ENCODE data around the gene CFDP1. TPM values are rescaled to one million over a fixed set of nuclear protein-coding genes. Genes with fewer than 3 reads are reported as not detected.
"Not testable (repeated sequence)": the region's sequence is repeated elsewhere in the genome, so short reads cannot be mapped to it uniquely, and the experiment has no call there.

CFDP1 gene
- total RNA-seq, 2 experiments from 2014 or later = 35.1 to 36.2 TPM

DNA sequence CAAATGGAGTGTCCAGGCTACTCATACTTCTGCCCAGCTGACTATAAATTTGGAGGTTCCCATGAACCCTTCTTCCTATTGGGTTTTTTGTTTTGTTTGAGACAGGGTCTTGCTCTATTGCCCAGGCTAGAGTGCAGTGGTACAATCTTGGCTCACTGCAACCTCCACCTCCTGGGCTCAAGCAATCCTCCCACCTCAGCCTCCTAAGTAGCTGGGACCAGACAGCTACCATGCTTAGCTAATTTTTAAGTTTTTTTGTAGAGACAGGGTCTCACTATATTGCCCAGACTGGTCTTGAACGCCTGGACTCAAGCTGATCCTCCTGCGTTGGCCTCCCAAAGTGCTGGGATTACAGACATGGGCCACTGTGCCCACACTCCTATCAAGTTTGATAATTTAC, 152.3 kb downstream of the CFDP1 start:
- H3K36me3 Mint-ChIP-seq (ENCODE audit: low read depth); H3K4me3 Mint-ChIP-seq; H3K27ac Mint-ChIP-seq; POLR2A ChIA-PET; DNase-seq; H3K9me3 Mint-ChIP-seq; H3K4me1 Mint-ChIP-seq: not testable (repeated sequence)
- peaks cover 40% of the 10 kb centered on the region for H3K27me3 Mint-ChIP-seq
- CTCF ChIA-PET = interaction anchor here (1.6 kb wide), 1 partner anchor 47 kb away, joined by 5 read pairs; no protein-coding TSS in a partner anchor

DNA sequence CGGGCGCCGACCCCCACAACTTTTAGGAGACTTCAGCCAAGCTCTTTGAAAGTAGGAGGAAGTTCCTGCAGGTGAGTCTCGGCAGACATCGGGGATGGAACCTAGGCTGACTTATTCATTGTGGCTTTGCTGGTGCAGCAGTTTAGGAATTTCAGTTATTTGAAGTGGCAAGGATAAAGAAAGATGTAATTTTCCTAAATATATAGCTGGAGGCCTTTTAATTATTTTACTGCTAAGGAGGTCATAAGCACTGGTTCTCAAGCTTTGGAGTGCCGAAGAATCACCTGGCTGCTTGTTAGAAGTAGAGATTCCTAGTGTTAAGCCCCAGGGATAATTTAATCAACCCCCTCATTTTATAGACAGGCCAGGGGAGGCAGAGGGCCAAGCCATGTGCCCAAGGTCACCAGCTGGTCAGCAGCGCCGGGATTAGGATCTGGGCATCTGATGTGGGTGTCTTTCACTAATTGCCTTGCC, 152.9 kb downstream of the CFDP1 start:
- CTCF ChIA-PET = interaction anchor here (1.6 kb wide), 1 partner anchor 47 kb away, joined by 5 read pairs; no protein-coding TSS in a partner anchor
- peaks cover 36% of the 10 kb centered on the region for H3K27me3 Mint-ChIP-seq
- H3K4me3 Mint-ChIP-seq = no peak overlapping the region
- POLR2A ChIA-PET = no interaction called here
- peaks cover 4% of the 10 kb centered on the region for H3K36me3 Mint-ChIP-seq (ENCODE audit: low read depth)
- H3K27ac Mint-ChIP-seq = no peak overlapping the region
- no peaks in the 10 kb centered on the region for H3K4me1 Mint-ChIP-seq
- no peaks in the 10 kb centered on the region for H3K9me3 Mint-ChIP-seq
- no peak for DNase-seq

DNA sequence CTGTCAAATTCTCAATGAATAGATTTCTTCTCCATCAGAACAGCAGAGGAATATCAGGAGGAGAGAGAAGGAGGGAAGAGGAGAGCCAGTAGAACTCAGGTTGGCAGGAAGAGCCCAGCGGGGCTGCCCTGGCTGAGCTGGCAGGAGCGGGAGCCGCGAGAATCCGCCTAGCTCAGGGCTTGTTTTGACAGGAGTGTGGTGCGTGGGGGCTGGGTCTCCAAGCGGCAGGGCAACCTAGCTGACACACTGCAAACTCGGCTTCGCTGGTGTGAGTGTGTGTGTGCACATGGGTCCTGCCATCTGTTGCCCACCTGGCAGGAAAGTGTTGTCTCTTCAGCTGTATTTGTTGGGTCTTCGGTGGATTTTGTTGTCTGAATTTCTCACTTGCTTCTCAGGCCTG, 154.0 kb downstream of the CFDP1 start:
- Mint-ChIP-seq H3K4me3 (no peak overlapping the region), H3K4me1 (no peaks in the 10 kb centered on the region), H3K27ac (no peak overlapping the region), H3K9me3 (no peaks in the 10 kb centered on the region), H3K36me3 (ENCODE audit: low read depth) (no peaks in the 10 kb centered on the region), H3K27me3 (peaks cover 32% of the 10 kb centered on the region)
- CTCF ChIA-PET = interaction anchor here (1.6 kb wide), 1 partner anchor 46 kb away, joined by 5 read pairs; no protein-coding TSS in a partner anchor
- POLR2A ChIA-PET = interaction anchor here (0.6 to 0.7 kb wide), 2 partner anchors 139 to 343 kb away, joined by 3 to 5 read pairs; no protein-coding TSS in a partner anchor
- DNase-seq = no peak

DNA sequence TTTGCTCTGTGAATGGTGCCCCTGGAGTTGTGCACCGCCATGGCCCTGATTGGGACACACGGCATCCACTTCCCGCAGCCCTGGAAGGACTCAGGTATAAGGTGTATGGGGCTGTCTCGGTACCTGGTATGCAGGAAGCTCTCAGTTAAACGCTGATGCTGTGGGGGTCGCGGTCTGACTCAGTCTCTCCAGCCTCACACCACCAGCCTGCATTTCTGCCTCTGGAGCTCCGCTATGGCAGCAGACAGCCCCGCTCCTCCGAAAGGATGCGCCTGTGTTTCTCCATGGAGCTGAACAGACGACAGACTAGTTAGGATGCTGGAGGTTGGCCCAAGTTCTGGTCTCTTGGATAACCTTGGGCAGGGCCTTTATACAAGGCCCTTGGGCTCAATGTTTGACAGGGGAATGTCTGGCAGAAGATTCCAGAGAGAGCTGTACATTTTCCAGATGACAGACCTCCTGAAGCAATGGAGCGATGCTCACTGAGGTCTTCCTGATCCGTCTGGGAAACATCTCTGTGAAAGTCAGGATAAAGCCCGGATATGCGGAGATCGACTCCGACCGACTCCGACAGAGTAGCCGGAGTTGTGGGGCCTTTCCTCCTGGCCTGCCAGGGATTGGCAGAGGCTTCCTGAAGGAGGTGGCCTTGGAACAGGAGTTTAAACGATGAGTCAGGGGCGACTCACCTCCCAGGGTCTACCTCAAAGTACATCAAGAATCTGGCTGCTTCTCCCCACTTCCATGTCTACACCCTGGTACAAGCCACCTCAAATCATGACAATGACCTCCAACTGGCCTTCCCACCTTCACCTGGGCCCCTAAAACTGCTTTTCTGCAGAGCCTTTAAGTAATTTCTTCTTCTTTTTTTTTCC, 160.0 kb downstream of the CFDP1 start:
- CTCF ChIA-PET = no interaction called here
- POLR2A ChIA-PET = interaction anchor here (0.7 kb wide), 1 partner anchor 61 kb away, joined by 3 read pairs; no protein-coding TSS in a partner anchor
- peaks cover 8% of the 10 kb centered on the region for H3K27me3 Mint-ChIP-seq

DNA sequence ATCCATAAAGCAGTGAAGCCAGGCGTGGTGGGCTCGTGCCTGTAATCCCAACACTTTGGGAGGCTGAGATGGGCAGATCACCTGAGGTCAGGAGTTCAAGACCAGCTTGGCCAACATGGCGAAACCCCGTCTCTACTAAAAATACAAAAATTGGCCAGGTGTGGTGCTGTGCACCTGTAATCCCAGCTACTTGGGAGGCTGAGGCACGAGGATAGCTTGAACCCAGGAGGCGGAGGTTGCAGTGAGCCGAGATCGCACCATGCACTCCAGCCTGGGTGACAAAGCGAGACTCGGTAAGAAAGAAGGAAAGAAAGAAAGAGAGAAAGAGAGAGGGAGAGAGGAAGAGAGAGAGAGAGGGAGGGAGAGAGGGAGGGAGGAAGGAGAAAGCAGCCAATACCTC, 160.7 kb downstream of the CFDP1 start:
- H3K27ac Mint-ChIP-seq; H3K4me3 Mint-ChIP-seq; DNase-seq; H3K4me1 Mint-ChIP-seq; H3K27me3 Mint-ChIP-seq; H3K9me3 Mint-ChIP-seq; H3K36me3 Mint-ChIP-seq (ENCODE audit: low read depth); CTCF ChIA-PET: not testable (repeated sequence)
- POLR2A ChIA-PET = interaction anchor here (0.7 kb wide), 1 partner anchor 62 kb away, joined by 3 read pairs; no protein-coding TSS in a partner anchor

More for the DNA sequence above, 160.0 kb downstream of the CFDP1 start:
- Mint-ChIP-seq H3K36me3 (ENCODE audit: low read depth) (no peaks in the 10 kb centered on the region), H3K4me3 (no peak overlapping the region), H3K4me1 (no peaks in the 10 kb centered on the region), H3K27ac (no peak overlapping the region), H3K9me3 (no peaks in the 10 kb centered on the region)
- no peak for DNase-seq

DNA sequence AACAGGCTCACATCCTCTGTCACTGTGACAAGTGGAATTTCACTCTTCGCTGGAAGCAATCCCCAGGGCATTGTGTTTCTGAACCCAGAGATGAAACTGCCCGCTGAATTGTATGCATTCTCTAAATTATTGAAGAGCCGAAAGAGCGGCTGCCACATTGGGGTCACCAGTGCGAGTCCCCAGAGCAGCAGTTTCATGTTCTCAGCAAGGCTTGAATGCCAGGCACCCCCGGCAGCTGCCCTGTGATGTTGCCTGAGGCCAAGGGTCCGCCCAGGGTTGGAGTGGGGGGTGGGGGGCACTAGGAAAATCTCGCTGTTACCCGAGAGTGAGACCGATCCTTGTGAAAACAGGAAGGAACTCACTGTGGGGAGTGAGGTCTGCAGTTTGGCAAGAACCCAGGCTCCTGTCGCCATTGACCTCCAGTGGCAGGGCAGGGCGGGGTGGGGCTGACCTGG, 161.2 kb downstream of the CFDP1 start:
- no peaks in the 10 kb centered on the region for H3K9me3 Mint-ChIP-seq
- no peak overlapping the region for H3K27ac Mint-ChIP-seq
- no peak overlapping the region for H3K4me3 Mint-ChIP-seq
- H3K27me3 Mint-ChIP-seq = peaks cover 1% of the 10 kb centered on the region
- CTCF ChIA-PET = no interaction called here
- DNase-seq = no peak
- POLR2A ChIA-PET = no interaction called here
- H3K36me3 Mint-ChIP-seq (ENCODE audit: low read depth) = no peaks in the 10 kb centered on the region
- no peaks in the 10 kb centered on the region for H3K4me1 Mint-ChIP-seq

DNA sequence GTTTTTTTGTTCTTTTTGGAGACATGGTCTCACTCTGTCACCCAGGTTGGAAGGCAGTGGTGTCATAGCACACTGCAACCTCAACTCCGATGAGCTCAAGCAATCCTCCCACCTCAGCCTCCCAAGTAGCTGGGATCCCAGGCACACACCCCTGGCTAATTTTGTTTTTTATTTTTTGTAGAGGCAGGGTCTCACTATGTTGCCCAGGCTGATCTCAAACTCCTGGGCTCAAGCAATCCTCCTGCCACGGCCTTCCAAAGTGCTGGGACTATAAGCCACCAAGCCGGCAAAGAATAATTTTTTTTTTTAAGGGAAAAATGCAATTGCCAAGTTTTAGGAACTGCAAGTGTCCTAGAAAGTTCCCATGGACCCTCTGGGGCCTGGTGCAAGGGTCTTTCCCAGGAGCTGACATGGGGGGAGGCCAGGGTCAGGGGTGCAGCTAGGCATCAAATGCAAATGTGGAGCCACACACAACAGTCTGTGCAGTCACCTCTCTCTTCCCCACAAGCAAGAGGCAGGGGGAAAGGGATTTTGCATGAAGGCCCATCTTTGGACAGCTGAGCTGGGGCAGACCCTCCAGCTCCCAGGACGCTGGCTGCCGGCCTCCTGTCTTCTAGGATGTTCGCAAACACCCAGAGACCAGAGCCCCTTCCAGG, 161.7 kb downstream of the CFDP1 start:
- no peaks in the 10 kb centered on the region for H3K4me1 Mint-ChIP-seq
- no peaks in the 10 kb centered on the region for H3K36me3 Mint-ChIP-seq (ENCODE audit: low read depth)
- no peak overlapping the region for H3K4me3 Mint-ChIP-seq
- no peaks in the 10 kb centered on the region for H3K9me3 Mint-ChIP-seq
- POLR2A ChIA-PET = no interaction called here
- CTCF ChIA-PET = no interaction called here
- H3K27me3 Mint-ChIP-seq = peaks cover 2% of the 10 kb centered on the region
- H3K27ac Mint-ChIP-seq = no peak overlapping the region
- no peak for DNase-seq

DNA sequence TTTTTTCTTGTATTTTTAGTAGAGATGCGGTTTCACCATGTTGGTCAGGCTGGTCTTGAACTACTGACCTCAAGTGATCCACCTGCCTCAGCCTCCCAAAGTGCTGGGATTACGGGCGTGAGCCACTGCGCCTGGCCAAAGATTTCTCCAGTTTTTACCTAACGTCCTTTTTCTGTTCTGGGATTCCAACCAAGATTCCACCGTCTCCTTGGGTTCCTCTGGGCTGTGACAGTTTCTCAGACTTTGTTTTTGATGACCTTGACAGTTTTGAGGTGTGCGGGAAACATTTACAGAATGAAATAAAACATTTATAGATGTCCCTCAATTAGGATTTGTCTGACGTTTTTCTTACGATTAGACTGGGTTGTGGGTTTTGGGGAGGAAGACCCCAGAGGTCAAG, 163.9 kb downstream of the CFDP1 start:
- POLR2A ChIA-PET = not testable (repeated sequence)

DNA sequence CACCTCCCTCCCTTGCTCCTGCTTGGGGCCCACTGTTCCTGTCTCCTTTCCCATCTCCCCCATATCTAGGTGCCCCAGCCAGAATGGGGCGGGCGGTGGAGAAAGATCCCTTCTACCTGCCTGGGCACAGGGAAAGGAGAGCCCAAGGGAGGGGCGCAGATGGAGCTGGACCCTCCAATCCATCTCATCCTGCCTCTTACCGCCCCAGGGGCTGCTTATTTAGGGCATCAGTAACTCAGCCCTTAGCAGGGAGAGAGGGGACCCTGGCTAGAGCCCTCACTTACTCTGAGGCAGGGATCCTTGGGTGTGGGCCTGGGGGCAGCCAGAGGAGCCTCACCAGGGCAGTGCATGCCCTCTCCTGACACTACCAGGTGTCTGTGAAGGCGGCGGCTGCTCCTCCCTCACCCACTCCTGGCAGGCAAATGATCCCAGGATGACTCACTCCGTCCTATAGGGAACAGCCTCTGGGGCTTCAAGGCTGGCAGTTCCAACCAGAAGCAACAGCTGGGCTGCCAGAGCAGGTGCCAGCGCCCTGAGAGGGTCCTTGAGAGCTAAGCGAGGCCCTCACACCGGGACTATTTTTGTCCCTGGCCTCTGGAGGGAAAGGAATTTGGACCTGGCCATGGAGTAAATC, 165.6 kb downstream of the CFDP1 start:
- Mint-ChIP-seq H3K4me1 (peaks cover 2% of the 10 kb centered on the region), H3K4me3 (no peak overlapping the region), H3K27me3 (peaks cover 27% of the 10 kb centered on the region), H3K27ac (no peak overlapping the region), H3K9me3 (no peaks in the 10 kb centered on the region), H3K36me3 (ENCODE audit: low read depth) (no peaks in the 10 kb centered on the region)
- POLR2A ChIA-PET = no interaction called here
- CTCF ChIA-PET = no interaction called here
- no peak for DNase-seq

More for the DNA sequence above, 163.9 kb downstream of the CFDP1 start:
- H3K4me1 Mint-ChIP-seq; H3K27ac Mint-ChIP-seq; H3K9me3 Mint-ChIP-seq; H3K4me3 Mint-ChIP-seq; H3K36me3 Mint-ChIP-seq (ENCODE audit: low read depth); CTCF ChIA-PET; DNase-seq: not testable (repeated sequence)
- peaks cover 12% of the 10 kb centered on the region for H3K27me3 Mint-ChIP-seq

DNA sequence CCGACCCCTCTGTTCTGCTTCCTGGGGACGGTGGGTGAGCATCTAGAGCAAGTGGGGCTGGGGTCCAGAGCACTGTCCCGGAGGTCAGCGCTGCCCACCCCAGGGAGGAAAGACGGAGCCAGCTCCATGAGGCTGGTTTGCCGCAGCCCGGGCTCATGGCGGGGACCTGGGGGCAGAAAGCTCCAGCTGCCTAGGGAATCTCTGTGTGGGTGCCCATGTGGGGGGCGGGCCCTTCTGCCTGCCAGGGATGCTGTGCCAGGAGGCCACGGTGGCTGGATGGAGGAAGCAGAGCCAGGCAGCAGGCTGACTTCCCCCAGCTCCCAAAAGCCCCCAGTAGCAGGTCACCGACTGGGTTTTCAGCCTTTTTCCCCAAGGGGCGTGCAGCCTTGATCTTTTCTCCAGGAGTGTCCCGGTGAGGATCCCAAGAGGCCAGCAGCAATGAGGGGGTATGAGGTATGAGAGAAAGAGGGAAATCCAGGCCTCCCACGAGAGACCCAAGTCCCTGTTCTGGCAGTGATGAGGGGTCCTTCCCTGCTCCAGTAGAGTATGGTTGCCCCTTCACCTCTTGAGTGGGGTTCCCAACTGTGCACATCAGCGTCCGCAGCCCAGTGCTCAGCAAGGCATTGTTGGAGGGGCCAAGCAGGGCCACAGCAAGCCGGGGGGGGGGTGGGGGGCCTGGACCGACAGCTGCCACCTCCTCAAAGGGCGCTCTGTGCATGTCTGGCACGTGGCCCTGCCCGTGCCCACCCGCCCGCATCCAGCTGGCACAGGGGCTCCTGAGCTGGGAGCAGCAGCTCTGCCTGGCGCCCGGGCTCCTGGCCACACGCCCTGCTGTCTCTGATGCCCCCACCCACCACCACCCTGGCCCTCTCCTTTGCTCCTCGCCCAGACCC, 166.3 kb downstream of the CFDP1 start:
- CTCF ChIA-PET = no interaction called here
- H3K4me3 Mint-ChIP-seq = no peak overlapping the region
- POLR2A ChIA-PET = no interaction called here

DNA sequence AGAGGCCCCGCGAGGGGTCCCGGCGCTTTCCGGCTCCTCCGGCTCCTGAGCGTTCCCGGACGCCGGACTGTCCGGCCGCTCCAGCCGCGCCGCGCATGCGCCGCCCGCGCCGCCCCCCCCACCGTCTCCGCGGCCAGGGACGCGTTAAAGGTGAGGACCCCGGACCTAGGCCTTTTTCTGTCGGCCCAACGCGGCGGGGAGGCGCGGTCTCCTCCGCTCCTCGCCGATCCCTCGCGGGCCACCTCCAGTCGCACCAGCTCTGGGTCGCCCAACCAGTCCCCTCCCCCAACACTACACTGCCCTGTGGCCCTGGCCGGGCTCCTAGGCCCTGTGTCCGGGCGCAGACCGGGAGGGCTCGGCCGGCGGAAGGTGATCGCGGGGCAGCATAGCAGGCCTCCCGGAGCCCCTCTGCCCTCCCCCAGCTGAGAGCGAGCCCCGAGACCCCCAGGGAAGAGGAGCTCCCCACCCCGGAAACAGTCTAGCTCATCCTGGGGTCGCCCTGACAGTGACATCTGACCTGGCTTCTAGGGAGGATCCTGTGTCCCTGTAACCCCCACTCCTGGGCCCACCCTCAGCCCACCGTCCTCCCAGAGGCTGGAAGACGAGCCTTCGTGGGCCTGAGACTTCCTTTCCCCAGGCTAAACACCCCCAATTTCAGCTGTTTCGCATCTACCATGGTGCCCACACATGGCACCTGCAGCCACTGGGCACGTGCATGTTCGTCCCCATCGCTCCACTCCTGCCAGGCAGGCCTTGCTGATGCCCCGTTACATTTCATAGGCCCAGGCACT, 167.2 kb downstream of the CFDP1 start:
- no peak for DNase-seq
- Mint-ChIP-seq H3K4me3 (no peak overlapping the region), H3K36me3 (ENCODE audit: low read depth) (no peaks in the 10 kb centered on the region), H3K9me3 (no peaks in the 10 kb centered on the region), H3K27ac (no peak overlapping the region), H3K4me1 (peaks cover 2% of the 10 kb centered on the region), H3K27me3 (peaks cover 34% of the 10 kb centered on the region)
- CTCF ChIA-PET = no interaction called here
- POLR2A ChIA-PET = no interaction called here

More for the DNA sequence above, 166.3 kb downstream of the CFDP1 start:
- Mint-ChIP-seq H3K4me1 (peaks cover 2% of the 10 kb centered on the region), H3K9me3 (no peaks in the 10 kb centered on the region), H3K27ac (no peak overlapping the region), H3K27me3 (peaks cover 34% of the 10 kb centered on the region), H3K36me3 (ENCODE audit: low read depth) (no peaks in the 10 kb centered on the region)
- no peak for DNase-seq

All from activated CD4-positive, alpha-beta memory T cell treated with anti-CD3 and anti-CD28 coated beads, Interleukin-2, amount 10 ng/mL, durations not matched to agents 7 days and 5 days (primary cell).